ENCODE results near the gene CRHBP. TPM values are rescaled to one million over a fixed set of nuclear protein-coding genes. Genes with fewer than 3 reads are reported as not detected.
"Not testable (repeated sequence)": the region's sequence is repeated elsewhere in the genome, so short reads cannot be mapped to it uniquely, and the experiment has no call there.

The CRHBP gene
- total and polyA plus RNA-seq, 4 donors: 37.3 to 159 (median 91.8) TPM

DNA sequence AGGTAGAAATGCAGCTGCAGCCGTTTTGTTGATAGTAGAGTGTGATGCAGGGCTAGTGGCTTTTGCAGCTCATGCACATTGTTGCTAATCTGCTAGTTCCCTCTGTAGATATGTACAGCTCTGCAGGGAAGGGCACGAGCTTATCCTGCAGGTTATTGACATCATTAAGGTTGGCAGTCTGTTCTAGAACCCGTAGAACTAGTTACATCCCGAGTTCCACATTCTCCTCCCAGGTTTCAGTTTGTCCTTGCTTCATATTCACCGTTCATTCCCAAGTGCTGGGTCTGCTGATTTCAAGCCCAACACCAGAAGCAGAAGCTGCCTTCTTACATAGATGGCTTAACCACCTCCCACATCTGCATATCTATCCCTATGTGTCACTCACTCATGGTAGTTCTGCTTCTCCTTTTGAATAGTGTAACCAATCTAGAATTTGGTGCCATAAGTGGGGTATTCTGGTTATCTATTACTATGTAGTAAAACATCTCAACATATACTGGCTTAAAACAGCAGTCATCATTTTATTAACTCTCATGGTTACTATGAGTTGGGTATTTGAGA lies 38.1 kb downstream of the CRHBP start (continued):
- TF ChIP-seq, protein P1, sequence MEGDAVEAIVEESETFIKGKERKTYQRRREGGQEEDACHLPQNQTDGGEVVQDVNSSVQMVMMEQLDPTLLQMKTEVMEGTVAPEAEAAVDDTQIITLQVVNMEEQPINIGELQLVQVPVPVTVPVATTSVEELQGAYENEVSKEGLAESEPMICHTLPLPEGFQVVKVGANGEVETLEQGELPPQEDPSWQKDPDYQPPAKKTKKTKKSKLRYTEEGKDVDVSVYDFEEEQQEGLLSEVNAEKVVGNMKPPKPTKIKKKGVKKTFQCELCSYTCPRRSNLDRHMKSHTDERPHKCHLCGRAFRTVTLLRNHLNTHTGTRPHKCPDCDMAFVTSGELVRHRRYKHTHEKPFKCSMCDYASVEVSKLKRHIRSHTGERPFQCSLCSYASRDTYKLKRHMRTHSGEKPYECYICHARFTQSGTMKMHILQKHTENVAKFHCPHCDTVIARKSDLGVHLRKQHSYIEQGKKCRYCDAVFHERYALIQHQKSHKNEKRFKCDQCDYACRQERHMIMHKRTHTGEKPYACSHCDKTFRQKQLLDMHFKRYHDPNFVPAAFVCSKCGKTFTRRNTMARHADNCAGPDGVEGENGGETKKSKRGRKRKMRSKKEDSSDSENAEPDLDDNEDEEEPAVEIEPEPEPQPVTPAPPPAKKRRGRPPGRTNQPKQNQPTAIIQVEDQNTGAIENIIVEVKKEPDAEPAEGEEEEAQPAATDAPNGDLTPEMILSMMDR (IDR thresholded peaks at IDR 0.05; ENCODE audit: low read depth, low read length, missing input control): no peak
- TF ChIP-seq, protein P2, sequence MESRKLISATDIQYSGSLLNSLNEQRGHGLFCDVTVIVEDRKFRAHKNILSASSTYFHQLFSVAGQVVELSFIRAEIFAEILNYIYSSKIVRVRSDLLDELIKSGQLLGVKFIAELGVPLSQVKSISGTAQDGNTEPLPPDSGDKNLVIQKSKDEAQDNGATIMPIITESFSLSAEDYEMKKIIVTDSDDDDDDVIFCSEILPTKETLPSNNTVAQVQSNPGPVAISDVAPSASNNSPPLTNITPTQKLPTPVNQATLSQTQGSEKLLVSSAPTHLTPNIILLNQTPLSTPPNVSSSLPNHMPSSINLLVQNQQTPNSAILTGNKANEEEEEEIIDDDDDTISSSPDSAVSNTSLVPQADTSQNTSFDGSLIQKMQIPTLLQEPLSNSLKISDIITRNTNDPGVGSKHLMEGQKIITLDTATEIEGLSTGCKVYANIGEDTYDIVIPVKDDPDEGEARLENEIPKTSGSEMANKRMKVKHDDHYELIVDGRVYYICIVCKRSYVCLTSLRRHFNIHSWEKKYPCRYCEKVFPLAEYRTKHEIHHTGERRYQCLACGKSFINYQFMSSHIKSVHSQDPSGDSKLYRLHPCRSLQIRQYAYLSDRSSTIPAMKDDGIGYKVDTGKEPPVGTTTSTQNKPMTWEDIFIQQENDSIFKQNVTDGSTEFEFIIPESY (IDR thresholded peaks at IDR 0.05): no peak

DNA sequence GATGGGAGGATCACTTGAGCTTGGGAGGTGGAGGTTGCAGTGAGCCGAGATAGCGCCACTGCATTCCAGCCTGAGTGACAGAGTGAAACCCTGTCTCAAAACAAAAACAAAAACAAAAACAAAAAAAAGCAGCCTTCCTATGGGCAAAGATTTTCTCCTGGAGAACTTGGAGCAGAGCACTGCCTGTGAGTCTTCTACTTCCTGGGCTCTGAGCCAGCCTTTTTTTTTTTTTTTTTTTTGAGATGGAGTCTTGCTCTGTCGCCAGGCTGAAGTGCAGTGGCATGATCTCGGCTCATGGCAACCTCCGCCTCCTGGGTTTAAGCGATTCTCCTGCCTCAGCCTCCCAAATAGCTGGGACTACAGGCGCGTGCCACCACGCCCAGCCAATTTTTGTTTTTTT lies 40.6 kb downstream of the CRHBP start:
- H3K9ac ChIP-seq (ENCODE audit: low read depth in 1 of 2, low read length in 2 of 2); H3K36me3 ChIP-seq (ENCODE audit: control insufficient read depth in 4 of 4, insufficient read depth in 3 of 4, low read depth in 1 of 4, low read length in 3 of 4); H3K9me3 ChIP-seq (ENCODE audit: control insufficient read depth in 4 of 4, low read length in 3 of 4); H3K27ac ChIP-seq (ENCODE audit: low read depth in 1 of 2, low read length in 2 of 2); H3K4me3 ChIP-seq (ENCODE audit: low read depth in 1 of 3, low read length in 3 of 3); H3K27me3 ChIP-seq (ENCODE audit: control insufficient read depth in 4 of 4, insufficient read depth in 4 of 4, low read length in 3 of 4); H3K4me1 ChIP-seq (ENCODE audit: control insufficient read depth in 4 of 4, insufficient read depth in 4 of 4, low read length in 3 of 4); DNase-seq (ENCODE audit: low spot score): not testable (repeated sequence)
- 89% methylated on average over 9 of the region's 9 CpGs for WGBS

DNA sequence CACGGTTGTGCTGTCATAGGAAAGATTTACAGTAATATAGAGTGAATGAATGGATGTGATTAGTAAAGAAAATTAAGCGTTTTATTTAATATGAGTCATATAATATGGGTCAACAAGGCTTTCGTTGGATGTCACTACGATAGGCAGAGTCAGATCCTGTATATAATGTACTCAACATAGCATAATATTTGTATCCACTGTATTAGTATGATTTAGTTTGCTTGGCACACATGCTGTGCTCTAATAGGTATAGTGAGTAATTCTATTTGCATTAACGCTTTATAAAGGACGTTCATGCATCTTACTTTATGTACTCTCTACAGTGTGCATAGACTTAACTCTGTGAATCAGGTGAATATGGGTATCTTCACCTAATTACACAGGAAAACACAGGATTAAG lies 41.5 kb downstream of the CRHBP start:
- 75% methylated on average over 6 of the region's 6 CpGs for WGBS
- TF ChIP-seq TAF1 (conservative IDR thresholded peaks at IDR 0.05): no peak
- TF ChIP-seq JUND (IDR thresholded peaks at IDR 0.05): no peak
- no peak for TF ChIP-seq FOXA1 (IDR thresholded peaks at IDR 0.05)
- TF ChIP-seq, protein P1 (IDR thresholded peaks at IDR 0.05; ENCODE audit: low read depth, low read length, missing input control): no peak
- no peak for TF ChIP-seq RAD21 (IDR thresholded peaks at IDR 0.05)
- TF ChIP-seq MAX (IDR thresholded peaks at IDR 0.05): no peak
- no peak for TF ChIP-seq GABPA (IDR thresholded peaks at IDR 0.05 in 1 of 2, conservative IDR thresholded peaks at IDR 0.05 in 1 of 2)
- TF ChIP-seq EGR1 (IDR thresholded peaks at IDR 0.05; ENCODE audit: low read depth in 2 of 2): no peak
- TF ChIP-seq, protein P3, sequence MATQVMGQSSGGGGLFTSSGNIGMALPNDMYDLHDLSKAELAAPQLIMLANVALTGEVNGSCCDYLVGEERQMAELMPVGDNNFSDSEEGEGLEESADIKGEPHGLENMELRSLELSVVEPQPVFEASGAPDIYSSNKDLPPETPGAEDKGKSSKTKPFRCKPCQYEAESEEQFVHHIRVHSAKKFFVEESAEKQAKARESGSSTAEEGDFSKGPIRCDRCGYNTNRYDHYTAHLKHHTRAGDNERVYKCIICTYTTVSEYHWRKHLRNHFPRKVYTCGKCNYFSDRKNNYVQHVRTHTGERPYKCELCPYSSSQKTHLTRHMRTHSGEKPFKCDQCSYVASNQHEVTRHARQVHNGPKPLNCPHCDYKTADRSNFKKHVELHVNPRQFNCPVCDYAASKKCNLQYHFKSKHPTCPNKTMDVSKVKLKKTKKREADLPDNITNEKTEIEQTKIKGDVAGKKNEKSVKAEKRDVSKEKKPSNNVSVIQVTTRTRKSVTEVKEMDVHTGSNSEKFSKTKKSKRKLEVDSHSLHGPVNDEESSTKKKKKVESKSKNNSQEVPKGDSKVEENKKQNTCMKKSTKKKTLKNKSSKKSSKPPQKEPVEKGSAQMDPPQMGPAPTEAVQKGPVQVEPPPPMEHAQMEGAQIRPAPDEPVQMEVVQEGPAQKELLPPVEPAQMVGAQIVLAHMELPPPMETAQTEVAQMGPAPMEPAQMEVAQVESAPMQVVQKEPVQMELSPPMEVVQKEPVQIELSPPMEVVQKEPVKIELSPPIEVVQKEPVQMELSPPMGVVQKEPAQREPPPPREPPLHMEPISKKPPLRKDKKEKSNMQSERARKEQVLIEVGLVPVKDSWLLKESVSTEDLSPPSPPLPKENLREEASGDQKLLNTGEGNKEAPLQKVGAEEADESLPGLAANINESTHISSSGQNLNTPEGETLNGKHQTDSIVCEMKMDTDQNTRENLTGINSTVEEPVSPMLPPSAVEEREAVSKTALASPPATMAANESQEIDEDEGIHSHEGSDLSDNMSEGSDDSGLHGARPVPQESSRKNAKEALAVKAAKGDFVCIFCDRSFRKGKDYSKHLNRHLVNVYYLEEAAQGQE (IDR thresholded peaks at IDR 0.05): no peak
- no peak for TF ChIP-seq ATF3 (IDR thresholded peaks at IDR 0.05)
- no peak for TF ChIP-seq YY1 (IDR thresholded peaks at IDR 0.05)
- TF ChIP-seq HNF4G (IDR thresholded peaks at IDR 0.05): no peak
- no peak for TF ChIP-seq HNF4A (conservative IDR thresholded peaks at IDR 0.05)
- TF ChIP-seq, protein P2 (IDR thresholded peaks at IDR 0.05): no peak
- no peak for TF ChIP-seq RXRA (IDR thresholded peaks at IDR 0.05)
- TF ChIP-seq FOXA2 (IDR thresholded peaks at IDR 0.05): no peak
- Histone ChIP-seq H3K9me3 (ENCODE audit: control insufficient read depth in 4 of 4, low read length in 3 of 4) (no peaks in the 10 kb centered on the region), H3K27ac (ENCODE audit: low read depth in 1 of 2, low read length in 2 of 2) (no peak overlapping the region), H3K36me3 (ENCODE audit: control insufficient read depth in 4 of 4, insufficient read depth in 3 of 4, low read depth in 1 of 4, low read length in 3 of 4) (no peaks in the 10 kb centered on the region), H3K9ac (ENCODE audit: low read depth in 1 of 2, low read length in 2 of 2) (no peak overlapping the region), H3K4me1 (ENCODE audit: control insufficient read depth in 4 of 4, insufficient read depth in 4 of 4, low read length in 3 of 4) (no peaks in the 10 kb centered on the region), H3K27me3 (ENCODE audit: control insufficient read depth in 4 of 4, insufficient read depth in 4 of 4, low read length in 3 of 4) (no peaks in the 10 kb centered on the region), H3K4me3 (ENCODE audit: low read depth in 1 of 3, low read length in 3 of 3) (no peak overlapping the region)
- no peak for DNase-seq (ENCODE audit: low spot score)
